Brain pericyte (primary cell): Measurements from ENCODE around the gene SRCAP.

Experiments
- DNase-seq: peaks from one replicate; pipeline ENCODE4 v3.0.0-alpha.2; 2012; ENCODE audit warnings: low read depth, low spot score

The SRCAP gene

DNA sequence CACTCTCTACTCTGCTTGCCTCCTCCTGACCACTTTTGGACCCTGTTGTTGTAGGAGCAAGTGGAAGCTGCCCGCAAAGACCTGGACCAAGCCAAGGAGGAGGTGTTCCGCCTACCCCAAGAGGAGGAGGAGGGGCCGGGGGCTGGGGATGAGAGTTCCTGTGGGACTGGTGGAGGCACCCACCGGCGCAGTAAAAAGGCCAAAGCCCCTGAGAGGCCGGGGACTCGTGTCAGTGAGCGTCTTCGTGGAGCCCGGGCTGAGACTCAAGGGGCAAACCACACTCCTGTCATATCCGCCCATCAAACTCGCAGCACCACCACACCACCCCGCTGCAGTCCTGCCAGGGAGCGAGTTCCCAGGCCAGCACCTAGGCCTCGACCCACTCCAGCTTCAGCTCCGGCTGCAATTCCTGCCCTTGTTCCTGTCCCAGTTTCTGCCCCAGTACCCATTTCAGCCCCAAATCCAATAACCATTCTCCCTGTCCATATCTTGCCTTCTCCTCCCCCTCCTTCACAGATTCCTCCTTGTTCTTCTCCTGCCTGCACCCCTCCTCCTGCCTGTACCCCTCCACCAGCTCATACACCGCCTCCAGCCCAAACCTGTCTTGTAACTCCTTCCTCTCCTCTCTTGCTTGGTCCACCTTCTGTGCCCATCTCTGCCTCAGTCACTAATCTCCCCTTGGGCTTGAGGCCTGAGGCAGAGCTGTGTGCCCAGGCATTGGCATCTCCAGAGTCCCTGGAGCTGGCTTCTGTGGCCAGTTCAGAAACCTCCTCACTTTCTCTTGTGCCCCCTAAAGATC, 38.2 kb downstream of the SRCAP start:
- DNase-seq: no peak

- DNase-seq: no peak
Measured at GRCh38 chr16:30737794-30738648, 39.0 kb downstream of the SRCAP start.

GRCh38 chr16:30738984-30739951, 40.3 kb downstream of the SRCAP start:
- DNase-seq: no peak

DNA sequence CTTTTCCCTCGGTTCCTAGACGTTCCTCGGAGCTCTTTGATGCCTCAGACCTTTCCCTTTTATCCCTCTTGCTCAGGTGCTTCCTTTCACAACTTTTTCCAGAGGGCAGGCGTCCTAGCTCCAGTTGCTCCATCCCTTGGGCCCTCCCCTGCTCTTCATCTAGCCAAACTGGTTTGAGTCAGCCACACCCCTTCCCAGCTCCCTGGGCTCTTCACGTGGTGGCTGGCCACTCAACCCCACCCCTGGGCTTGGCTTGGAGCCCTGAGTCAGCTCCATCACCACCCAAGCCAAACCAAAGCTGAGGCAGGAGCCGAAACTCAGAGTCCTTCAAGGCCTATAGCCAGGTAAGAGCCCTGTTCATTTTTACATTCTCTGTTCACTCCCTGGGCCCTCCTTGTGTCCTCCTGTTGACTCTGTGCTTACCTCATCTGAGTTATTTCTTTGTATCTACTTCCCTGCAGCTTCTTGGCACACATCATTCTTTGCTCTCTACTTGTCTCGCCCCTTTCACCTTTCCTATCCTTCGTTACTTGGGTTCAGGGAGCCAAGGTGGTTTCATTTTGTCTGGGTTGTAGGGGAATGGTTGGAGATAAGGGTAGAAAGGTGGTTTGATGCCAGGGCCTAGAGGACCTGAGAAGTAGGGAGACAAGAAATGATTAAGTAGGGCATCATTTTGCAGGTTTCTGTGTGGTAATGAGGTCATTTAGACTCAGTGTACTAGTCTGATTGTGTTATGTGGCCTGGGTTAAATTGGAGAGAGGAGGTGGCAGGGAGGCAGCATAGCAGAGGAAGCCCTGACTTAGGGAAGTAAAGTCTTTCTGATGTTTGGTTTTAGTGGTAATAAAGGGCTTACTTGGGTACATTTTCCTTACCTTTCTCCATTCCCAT, 41.6 kb downstream of the SRCAP start:
- DNase-seq: no peak

DNA sequence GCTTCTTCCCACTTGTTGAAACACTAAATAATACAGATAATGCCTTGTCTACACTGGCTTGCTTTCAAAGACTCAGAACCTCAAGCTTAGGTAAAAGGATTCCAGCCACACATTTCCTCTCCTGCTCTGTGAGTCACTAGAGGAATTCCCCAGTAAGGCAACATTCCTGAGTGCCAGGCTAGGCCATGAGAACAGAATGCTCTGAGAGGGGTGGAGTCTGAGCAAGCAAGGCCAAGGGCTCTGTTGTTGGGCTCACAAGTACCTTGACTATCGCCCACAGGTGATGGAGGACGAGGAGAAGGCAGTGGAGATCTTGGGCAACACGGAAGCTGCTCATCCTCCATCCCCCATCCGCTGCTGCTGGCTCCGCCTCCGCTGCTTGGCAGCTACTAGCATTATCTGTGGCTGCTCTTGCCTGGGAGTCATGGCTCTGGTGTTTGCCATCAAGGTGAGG, 42.5 kb downstream of the SRCAP start:
- no peak for DNase-seq

DNA sequence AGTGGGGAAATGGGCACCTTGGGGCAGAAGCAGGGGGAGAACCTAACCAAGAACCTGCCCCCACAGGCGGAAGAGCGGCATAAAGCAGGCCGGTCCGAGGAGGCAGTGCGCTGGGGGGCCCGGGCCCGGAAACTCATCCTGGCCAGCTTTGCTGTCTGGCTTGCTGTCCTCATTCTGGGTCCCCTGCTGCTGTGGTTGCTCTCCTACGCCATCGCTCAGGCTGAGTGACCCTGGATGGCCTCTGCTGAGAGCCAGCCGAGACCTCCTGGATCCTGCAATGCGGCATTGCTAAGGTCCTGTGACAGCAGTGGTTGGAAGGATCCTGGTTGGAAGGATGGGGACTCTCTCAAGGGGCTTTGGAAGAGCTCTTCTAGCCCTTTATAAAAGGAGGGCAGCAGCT, 44.7 kb downstream of the SRCAP start:
- DNase-seq: no peak

- no peak for DNase-seq
Measured at GRCh38 chr16:30744183-30744582, 45.2 kb downstream of the SRCAP start.

DNA sequence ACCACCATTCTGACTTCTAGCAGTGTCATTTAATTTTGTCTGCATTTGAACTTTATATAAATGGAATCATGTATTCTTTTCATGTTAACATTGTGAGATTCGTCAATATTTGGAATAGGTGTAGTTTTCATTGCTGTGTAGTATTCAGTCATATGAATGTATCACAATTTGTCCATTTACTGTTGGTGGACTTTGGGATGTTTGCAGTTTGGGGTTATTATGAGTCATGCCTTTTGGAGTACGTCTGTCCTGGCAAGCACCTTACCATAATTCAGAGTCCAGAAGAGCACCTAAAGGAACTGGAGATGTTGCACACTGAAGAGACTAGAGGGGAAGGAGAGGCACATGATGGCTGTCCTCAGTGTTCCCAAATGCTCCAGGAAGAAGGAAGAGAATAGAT, 46.1 kb downstream of the SRCAP start:
- DNase-seq: no peak

DNA sequence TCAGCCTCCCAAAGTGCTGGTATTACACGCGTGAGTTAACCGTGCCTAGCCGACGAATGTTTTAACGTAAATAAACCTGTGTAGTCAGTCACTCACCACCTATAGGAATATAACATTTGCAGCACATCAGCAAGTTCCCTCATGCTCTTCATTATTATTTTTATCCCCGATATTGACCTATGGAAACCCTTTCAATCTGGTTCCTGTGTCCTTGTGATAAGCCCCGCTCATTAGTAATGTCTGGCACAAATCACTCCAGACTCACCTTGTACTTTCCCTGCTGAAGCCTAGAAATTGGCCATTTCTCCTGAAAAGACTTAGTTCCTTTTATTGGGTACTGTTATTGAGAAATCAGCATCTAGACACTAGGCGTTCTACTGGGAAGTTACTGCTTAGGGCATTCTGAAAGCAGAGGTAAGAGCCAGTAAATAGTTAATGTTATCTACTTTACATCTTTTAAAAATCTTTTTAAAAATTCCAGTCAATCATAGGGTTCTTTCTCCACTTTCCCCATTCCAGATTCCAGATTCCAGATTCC, 47.7 kb downstream of the SRCAP start:
- DNase-seq: no peak

GRCh38 chr16:30747331-30747730, 48.4 kb downstream of the SRCAP start:
- DNase-seq: no peak

DNA sequence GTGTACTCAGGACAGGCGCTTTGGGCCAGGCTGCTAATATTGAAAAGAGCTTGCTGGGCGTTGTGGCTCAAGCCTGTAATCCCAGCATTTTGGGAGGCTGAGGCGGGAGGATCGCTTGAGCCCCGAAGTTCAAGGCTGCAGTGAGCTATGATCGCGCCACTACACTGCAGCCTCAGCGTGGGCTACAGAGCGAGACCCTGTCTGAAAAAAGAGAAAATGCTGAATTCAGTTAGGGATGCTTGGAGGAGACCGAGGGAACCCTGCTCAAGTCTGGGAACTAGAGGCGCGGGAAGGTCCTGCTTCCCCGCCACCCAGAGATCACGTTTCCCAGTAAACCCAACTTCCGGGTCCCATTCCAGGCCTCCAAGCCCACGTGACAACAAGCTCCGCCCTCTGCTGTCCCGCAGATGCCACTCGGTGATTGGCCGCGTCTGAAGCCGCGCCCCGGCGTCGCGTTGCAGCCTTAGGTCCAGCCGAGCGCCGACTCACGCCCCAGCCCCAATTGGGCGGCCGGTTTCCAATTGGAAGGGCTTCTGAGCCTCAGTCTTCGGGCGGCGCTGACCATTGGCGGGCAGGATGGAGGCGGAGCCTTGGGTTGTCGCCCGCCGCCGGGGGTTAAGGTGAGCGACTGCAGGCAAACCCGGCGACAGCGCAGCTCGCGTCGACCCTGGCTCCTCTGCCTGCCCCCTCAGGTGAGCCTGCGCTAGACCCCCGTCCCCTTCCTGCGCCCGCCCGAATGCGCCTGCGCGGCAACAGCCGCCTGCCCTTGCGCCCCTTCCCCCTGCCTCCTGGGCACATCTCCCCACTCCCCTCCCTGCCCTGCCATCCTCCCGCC, 49.0 kb downstream of the SRCAP start, which contains the start of gene PHKG2:
Gene PHKG2 (plus strand): TSS at position 627 of the 835 bp plus-strand sequence. CDS start 396 bp downstream, outside the sequence.
- DNase-seq: peak; percentile 98

DNA sequence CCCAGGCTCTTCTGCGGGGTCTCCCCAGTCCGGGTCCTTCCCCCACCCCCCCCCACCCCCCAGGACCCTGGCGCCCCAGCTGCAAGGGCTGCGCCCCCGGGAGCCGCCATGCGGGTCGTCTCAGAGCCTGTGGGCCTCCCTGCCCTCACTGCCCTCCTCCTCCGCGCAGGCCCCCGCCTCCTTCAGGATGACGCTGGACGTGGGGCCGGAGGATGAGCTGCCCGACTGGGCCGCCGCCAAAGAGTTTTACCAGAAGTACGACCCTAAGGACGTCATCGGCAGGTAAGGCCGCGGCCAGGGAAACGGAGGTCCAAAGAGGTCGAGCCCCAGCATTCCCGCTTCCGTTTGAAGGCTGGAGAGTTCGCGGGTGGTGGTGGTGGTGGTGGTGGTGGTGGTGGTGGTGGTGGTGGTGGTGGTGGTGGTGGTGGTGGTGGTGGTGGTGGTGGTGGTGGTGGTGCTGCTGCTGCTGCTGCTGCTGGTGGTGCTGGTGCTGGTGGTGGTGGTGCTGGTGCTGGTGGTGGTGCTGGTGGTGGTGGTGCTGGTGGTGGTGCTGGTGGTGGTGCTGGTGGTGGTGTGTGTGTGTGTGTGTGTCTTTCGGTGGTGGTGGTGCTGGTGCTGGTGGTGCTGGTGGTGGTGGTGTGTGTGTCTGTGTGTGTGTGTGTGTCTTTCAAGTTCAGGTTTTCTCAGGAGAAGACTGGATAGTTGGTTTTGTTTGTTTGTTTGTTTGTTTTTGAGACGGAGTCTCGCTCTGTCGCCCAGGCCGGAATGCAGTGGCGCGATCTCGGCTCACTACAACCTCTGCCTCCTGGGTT, 49.9 kb downstream of the SRCAP start:
- DNase-seq: no peak

GRCh38 chr16:30750201-30750600, 51.2 kb downstream of the SRCAP start:
- DNase-seq: no peak

GRCh38 chr16:30750876-30751465, 52.0 kb downstream of the SRCAP start:
- DNase-seq: no peak

DNA sequence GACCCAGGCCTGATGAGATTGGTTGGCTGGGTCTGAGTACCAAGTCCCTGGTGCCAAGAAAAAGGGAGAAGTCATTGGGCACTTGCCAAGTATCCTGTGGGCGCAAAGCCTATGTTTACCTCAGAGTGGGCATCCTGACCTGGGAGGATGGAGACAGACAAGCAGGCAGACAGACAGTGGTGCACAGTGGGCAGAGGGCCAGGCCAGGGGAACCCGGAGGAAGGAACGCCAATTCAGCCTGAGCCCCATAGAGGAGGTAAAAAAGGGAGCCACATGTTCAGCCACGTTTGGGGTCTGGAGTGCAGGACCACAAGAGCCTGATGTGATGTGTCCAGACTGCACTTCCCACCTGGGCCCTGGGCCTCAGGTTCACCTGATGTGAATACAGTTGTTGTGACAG, 54.6 kb downstream of the SRCAP start:
- no peak for DNase-seq

- DNase-seq: no peak
Measured at GRCh38 chr16:30755955-30756780, 57.2 kb downstream of the SRCAP start.

DNA sequence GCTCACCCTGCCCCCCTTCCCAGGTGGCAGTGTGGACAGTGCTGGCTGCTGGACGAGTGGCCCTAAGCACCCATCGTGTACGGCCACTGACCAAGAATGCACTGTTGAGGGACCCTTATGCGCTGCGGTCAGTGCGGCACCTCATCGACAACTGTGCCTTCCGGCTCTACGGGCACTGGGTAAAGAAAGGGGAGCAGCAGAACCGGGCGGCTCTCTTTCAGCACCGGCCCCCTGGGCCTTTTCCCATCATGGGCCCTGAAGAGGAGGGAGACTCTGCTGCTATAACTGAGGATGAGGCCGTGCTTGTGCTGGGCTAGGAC, 57.8 kb downstream of the SRCAP start:
- DNase-seq: no peak
